Measurements from ENCODE around the gene SLC9A9.

DNA sequence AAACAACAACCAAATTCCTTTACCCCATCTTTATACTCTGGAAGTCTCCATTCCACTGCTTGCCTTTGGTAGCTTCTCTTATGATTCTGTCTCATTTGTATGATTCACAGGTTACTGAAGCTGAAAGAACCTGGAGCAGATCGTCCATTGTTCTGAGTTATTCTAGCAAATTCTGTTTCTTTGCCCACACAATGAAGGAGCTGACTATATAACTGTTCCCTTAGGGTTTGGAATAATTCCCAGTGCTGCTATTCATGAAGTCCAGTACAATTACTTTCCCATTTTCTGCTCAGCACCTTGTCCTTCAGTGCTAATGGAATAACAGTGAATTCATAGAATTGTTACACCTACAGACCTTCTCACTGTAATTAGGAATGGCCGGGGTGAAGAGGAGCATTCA lies 560.9 kb downstream of the SLC9A9 start:
- TF ChIP-seq, protein P1, sequence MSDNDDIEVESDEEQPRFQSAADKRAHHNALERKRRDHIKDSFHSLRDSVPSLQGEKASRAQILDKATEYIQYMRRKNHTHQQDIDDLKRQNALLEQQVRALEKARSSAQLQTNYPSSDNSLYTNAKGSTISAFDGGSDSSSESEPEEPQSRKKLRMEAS (IDR thresholded peaks at IDR 0.05; ENCODE audit: low read depth) = no peak
- TF ChIP-seq, protein P2, sequence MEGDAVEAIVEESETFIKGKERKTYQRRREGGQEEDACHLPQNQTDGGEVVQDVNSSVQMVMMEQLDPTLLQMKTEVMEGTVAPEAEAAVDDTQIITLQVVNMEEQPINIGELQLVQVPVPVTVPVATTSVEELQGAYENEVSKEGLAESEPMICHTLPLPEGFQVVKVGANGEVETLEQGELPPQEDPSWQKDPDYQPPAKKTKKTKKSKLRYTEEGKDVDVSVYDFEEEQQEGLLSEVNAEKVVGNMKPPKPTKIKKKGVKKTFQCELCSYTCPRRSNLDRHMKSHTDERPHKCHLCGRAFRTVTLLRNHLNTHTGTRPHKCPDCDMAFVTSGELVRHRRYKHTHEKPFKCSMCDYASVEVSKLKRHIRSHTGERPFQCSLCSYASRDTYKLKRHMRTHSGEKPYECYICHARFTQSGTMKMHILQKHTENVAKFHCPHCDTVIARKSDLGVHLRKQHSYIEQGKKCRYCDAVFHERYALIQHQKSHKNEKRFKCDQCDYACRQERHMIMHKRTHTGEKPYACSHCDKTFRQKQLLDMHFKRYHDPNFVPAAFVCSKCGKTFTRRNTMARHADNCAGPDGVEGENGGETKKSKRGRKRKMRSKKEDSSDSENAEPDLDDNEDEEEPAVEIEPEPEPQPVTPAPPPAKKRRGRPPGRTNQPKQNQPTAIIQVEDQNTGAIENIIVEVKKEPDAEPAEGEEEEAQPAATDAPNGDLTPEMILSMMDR (IDR thresholded peaks at IDR 0.05) = no peak
- TF ChIP-seq, protein P3, sequence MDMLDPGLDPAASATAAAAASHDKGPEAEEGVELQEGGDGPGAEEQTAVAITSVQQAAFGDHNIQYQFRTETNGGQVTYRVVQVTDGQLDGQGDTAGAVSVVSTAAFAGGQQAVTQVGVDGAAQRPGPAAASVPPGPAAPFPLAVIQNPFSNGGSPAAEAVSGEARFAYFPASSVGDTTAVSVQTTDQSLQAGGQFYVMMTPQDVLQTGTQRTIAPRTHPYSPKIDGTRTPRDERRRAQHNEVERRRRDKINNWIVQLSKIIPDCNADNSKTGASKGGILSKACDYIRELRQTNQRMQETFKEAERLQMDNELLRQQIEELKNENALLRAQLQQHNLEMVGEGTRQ (IDR thresholded peaks at IDR 0.05; ENCODE audit: borderline replicate concordance, low read depth, low read length) = no peak
- TF ChIP-seq NRF1 (IDR thresholded peaks at IDR 0.05; ENCODE audit: low read depth, low read length) (no peak), SIN3A (IDR thresholded peaks at IDR 0.05; ENCODE audit: borderline replicate concordance, low read depth, low read length) (no peak), EP300 (IDR thresholded peaks at IDR 0.05; ENCODE audit: borderline replicate concordance in 1 of 2, low read depth in 1 of 2, low read length in 1 of 2) (no peak), TAF1 (IDR thresholded peaks at IDR 0.05; ENCODE audit: borderline replicate concordance, low read depth, low read length) (no peak), RFX5 (IDR thresholded peaks at IDR 0.05; ENCODE audit: low read length) (no peak)
- TF ChIP-seq, protein P4, sequence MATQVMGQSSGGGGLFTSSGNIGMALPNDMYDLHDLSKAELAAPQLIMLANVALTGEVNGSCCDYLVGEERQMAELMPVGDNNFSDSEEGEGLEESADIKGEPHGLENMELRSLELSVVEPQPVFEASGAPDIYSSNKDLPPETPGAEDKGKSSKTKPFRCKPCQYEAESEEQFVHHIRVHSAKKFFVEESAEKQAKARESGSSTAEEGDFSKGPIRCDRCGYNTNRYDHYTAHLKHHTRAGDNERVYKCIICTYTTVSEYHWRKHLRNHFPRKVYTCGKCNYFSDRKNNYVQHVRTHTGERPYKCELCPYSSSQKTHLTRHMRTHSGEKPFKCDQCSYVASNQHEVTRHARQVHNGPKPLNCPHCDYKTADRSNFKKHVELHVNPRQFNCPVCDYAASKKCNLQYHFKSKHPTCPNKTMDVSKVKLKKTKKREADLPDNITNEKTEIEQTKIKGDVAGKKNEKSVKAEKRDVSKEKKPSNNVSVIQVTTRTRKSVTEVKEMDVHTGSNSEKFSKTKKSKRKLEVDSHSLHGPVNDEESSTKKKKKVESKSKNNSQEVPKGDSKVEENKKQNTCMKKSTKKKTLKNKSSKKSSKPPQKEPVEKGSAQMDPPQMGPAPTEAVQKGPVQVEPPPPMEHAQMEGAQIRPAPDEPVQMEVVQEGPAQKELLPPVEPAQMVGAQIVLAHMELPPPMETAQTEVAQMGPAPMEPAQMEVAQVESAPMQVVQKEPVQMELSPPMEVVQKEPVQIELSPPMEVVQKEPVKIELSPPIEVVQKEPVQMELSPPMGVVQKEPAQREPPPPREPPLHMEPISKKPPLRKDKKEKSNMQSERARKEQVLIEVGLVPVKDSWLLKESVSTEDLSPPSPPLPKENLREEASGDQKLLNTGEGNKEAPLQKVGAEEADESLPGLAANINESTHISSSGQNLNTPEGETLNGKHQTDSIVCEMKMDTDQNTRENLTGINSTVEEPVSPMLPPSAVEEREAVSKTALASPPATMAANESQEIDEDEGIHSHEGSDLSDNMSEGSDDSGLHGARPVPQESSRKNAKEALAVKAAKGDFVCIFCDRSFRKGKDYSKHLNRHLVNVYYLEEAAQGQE (IDR thresholded peaks at IDR 0.05; ENCODE audit: low read depth, low read length) = no peak
- TF ChIP-seq, protein P5, sequence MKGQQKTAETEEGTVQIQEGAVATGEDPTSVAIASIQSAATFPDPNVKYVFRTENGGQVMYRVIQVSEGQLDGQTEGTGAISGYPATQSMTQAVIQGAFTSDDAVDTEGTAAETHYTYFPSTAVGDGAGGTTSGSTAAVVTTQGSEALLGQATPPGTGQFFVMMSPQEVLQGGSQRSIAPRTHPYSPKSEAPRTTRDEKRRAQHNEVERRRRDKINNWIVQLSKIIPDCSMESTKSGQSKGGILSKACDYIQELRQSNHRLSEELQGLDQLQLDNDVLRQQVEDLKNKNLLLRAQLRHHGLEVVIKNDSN (IDR thresholded peaks at IDR 0.05; ENCODE audit: borderline replicate concordance, low read depth) = no peak
- TF ChIP-seq, protein P6, sequence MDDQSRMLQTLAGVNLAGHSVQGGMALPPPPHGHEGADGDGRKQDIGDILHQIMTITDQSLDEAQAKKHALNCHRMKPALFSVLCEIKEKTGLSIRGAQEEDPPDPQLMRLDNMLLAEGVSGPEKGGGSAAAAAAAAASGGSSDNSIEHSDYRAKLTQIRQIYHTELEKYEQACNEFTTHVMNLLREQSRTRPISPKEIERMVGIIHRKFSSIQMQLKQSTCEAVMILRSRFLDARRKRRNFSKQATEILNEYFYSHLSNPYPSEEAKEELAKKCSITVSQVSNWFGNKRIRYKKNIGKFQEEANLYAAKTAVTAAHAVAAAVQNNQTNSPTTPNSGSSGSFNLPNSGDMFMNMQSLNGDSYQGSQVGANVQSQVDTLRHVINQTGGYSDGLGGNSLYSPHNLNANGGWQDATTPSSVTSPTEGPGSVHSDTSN (IDR thresholded peaks at IDR 0.05) = no peak

Measured in SK-N-SH (cell line).